GM12875 (cell line): Measurements from ENCODE around the gene PCNX1.
"Not testable (repeated sequence)": the region's sequence is repeated elsewhere in the genome, so short reads cannot be mapped to it uniquely, and the experiment has no call there.

ENCODE experiments used
- H3K4me3 ChIP-seq: one replicate; pipeline ENCODE4 v1.5.1; 2011; ENCODE audit warnings: low read depth, low read length, control low read depth
- TF ChIP-seq, protein P1 (sequence below): IDR thresholded peaks from 2 replicates; pipeline ENCODE4 v1.5.1; 2011; ENCODE audit warnings: low read depth, mild to moderate bottlenecking, control low read depth, inconsistent platforms, low read length, moderate library complexity, borderline replicate concordance; ENCODE audit not compliant: insufficient read depth

The PCNX1 gene

DNA sequence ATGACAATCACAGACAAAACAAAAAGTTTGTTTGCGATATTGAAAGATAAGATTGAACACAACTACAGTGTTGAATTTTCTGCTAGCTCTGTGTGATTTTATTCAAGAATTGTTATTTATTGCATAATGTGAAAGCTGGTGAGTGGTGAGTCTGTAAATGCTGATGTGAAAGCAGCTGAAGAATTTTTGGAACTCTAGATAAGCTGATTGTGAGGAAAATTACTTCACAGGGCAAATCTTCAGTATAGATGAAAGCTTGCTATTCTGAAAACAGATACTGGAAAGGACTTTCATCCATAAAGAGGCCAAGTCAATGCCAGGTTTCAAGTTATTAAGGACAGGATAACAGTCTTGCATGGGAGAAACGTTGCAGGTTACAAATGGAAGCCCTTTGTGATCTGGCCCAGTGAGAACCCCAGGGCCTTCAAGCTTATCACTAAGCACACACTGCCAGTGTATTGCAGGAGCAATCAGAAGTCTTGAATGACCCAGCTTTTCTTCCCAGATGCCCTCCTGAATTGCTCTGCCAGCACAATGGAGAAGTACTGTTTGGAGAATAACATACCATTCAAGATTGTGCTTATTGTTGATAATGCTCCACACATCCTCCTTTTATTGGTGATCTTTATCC, 153.7 kb downstream of the PCNX1 start:
- H3K4me3 ChIP-seq: no peak overlapping the region
- TF ChIP-seq, protein P1, sequence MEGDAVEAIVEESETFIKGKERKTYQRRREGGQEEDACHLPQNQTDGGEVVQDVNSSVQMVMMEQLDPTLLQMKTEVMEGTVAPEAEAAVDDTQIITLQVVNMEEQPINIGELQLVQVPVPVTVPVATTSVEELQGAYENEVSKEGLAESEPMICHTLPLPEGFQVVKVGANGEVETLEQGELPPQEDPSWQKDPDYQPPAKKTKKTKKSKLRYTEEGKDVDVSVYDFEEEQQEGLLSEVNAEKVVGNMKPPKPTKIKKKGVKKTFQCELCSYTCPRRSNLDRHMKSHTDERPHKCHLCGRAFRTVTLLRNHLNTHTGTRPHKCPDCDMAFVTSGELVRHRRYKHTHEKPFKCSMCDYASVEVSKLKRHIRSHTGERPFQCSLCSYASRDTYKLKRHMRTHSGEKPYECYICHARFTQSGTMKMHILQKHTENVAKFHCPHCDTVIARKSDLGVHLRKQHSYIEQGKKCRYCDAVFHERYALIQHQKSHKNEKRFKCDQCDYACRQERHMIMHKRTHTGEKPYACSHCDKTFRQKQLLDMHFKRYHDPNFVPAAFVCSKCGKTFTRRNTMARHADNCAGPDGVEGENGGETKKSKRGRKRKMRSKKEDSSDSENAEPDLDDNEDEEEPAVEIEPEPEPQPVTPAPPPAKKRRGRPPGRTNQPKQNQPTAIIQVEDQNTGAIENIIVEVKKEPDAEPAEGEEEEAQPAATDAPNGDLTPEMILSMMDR: no peak

GRCh38 chr14:71061458-71061857, 154.2 kb downstream of the PCNX1 start:
- TF ChIP-seq, protein P1: no peak
- no peak overlapping the region for H3K4me3 ChIP-seq

GRCh38 chr14:71062581-71063303, 155.5 kb downstream of the PCNX1 start:
- TF ChIP-seq, protein P1: no peak

DNA sequence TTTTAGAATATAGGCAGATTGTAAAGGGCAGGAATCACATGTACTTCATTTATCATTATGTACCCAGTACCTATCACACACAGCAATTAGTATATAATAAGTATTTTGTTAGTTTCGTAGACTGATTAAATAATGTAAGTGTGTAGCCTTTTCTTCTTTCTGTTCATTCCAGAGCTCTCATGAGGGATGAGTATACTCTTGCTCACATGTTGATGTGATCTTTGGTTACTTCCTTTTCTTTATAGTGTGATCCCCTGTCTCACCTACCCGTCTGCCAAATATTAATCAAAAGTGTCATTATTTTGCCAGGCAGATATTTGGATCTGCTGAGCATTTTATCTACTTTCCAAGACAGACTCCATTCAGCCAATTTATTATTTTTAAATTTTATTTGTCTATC, 156.1 kb downstream of the PCNX1 start:
- TF ChIP-seq, protein P1: no peak
- H3K4me3 ChIP-seq: no peak overlapping the region

More at GRCh38 chr14:71062581-71063303, 155.5 kb downstream of the PCNX1 start:
- H3K4me3 ChIP-seq: no peak overlapping the region

DNA sequence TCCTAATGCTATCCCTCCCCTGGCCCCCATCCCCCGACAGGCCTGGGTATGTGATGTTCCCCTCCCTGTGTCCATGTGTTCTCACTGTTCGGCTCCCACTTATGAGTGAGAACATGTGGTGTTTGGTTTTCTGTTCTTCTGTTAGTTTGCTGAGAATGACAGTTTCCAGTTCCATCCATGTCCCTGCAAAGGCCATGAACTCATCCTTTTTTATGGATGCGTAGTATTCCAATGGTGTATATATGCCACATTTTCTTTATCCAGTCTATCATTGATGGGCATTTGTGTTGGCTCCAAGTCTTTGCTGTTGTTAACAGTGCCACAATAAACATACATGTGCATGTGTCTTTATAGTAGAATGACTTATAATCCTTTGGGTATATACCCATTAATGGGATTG, 157.5 kb downstream of the PCNX1 start:
- not testable (repeated sequence) for H3K4me3 ChIP-seq

DNA sequence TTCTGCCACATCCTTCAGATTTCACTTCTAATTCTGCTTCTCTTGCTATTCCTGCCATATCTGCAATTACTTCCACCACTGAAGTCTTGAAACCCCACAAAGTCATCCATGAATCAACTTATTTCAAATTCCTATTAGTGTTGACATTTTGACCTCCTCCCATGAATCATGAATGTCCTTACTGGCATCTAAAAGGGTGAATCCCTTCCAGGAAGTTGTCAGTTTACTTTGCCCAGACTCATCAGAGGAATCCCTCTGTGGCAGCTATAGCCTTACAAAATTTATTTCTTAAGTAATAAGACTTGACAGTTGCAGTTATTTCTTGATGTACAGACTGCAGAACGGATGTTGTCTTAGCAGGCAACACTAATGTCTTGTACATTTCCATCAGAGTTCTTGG, 162.9 kb downstream of the PCNX1 start:
- TF ChIP-seq, protein P1: no peak
- H3K4me3 ChIP-seq: no peak overlapping the region

- no peak overlapping the region for H3K4me3 ChIP-seq
- TF ChIP-seq, protein P1: no peak
Measured at GRCh38 chr14:71071042-71071441, 163.8 kb downstream of the PCNX1 start.
